H1 (cell line): Measurements from ENCODE around the gene CCDC117. TPM values are rescaled to one million over a fixed set of nuclear protein-coding genes. Genes with fewer than 3 reads are reported as not detected.
A peak's percentile ranks its signal among the peaks of the same experiment; 100 is the strongest.

Experiments used
- ASH2L ChIP-seq: fragments of 200-600, 300-600 bp; sonication (generic); IDR thresholded peaks from one replicate; pipeline ENCODE4 v1.7.1; 2017; ENCODE audit warnings: low read length
- BACH1 ChIP-seq: IDR thresholded peaks from 2 replicates; pipeline ENCODE4 v1.6.1; 2012; ENCODE audit warnings: low read length, improper control_type of control experiment
- BRCA1 ChIP-seq: IDR thresholded peaks from 2 replicates; pipeline ENCODE4 v1.6.1; 2012; ENCODE audit warnings: low read depth, low read length, improper control_type of control experiment
- EZH2 ChIP-seq: fragments of 200-600 bp; sonication (generic); IDR thresholded peaks from 2 replicates; pipeline ENCODE4 v1.7.1; 2012; ENCODE audit warnings: low read depth, mild to moderate bottlenecking, moderate library complexity, low read length, inconsistent platforms; ENCODE audit not compliant: severe bottlenecking
- GTF2F1 ChIP-seq: IDR thresholded peaks from 2 replicates; pipeline ENCODE4 v1.6.1; 2012; ENCODE audit warnings: low read depth, low read length, improper control_type of control experiment, borderline replicate concordance
- JUN ChIP-seq: IDR thresholded peaks from 2 replicates; pipeline ENCODE4 v1.6.1; 2011; ENCODE audit warnings: low read depth, mild to moderate bottlenecking, improper control_type of control experiment, low read length
- KDM1A ChIP-seq: fragments of 200-600, 300-600 bp; sonication (generic); IDR thresholded peaks from 2 replicates; pipeline ENCODE4 v1.7.1; 2016; ENCODE audit warnings: mild to moderate bottlenecking, low read length, borderline replicate concordance
- KDM4A ChIP-seq: IDR thresholded peaks from one replicate; pipeline ENCODE4 v1.7.1; 2012; ENCODE audit warnings: low read depth, mild to moderate bottlenecking, moderate library complexity, low read length, inconsistent platforms; ENCODE audit not compliant: severe bottlenecking
- PHF8 ChIP-seq: fragments of 200-600 bp; sonication (generic); conservative IDR thresholded peaks from 2 replicates; pipeline ENCODE4 v1.7.1; 2012; ENCODE audit warnings: low read depth, mild to moderate bottlenecking, inconsistent platforms, low read length, moderate library complexity
- POLR2A ChIP-seq, 2 experiments: IDR thresholded peaks; 1 replicate in 1 of 2; 2 replicates in 1 of 2; pipeline ENCODE4 v1.6.1; 2011; ENCODE audit warnings: low read depth in 2 of 2, low read length in 2 of 2, mild to moderate bottlenecking in 2 of 2; ENCODE audit errors: control extremely low read depth in 1 of 2
- POLR2AphosphoS5 ChIP-seq: IDR thresholded peaks from 2 replicates; pipeline ENCODE4 v1.6.1; 2011; ENCODE audit warnings: low read depth, low read length
- SIN3A ChIP-seq, 2 experiments: IDR thresholded peaks in 1 of 2; conservative IDR thresholded peaks in 1 of 2; 2 replicates each; pipeline ENCODE4 v1.6.1; 2011 to 2012; ENCODE audit warnings: low read length in 2 of 2, improper control_type of control experiment in 1 of 2, low read depth in 1 of 2, mild to moderate bottlenecking in 1 of 2
- SP1 ChIP-seq: IDR thresholded peaks from 2 replicates; pipeline ENCODE4 v1.6.1; 2011; ENCODE audit warnings: low read depth, low read length
- SP4 ChIP-seq: IDR thresholded peaks from 2 replicates; pipeline ENCODE4 v1.6.1; 2012; ENCODE audit warnings: low read length, inconsistent platforms
- TAF7 ChIP-seq: optimal IDR thresholded peaks from 2 replicates; pipeline ENCODE3; 2011; ENCODE audit warnings: low read depth, mild to moderate bottlenecking, inconsistent platforms, low read length, moderate library complexity, borderline replicate concordance
- TBP ChIP-seq: IDR thresholded peaks from 2 replicates; pipeline ENCODE4 v1.6.1; 2011; ENCODE audit warnings: low read depth, low read length, improper control_type of control experiment
- YY1 ChIP-seq: IDR thresholded peaks from 2 replicates; pipeline ENCODE4 v1.6.1; 2011; ENCODE audit warnings: low read depth, mild to moderate bottlenecking, low read length
- polyA plus RNA-seq, 7 experiments: library from polyadenylated mRNA; depleted of rRNA in 3 of 7; stranded (reverse) in 5 of 7; unstranded in 2 of 7; fragments of >200 nt in 5 of 7; fragments of 200-250 nt in 2 of 7; gene quantifications; 1 replicate in 5 of 7; 2 replicates in 1 of 7; 4 replicates in 1 of 7; pipeline versions ENCODE4 v1.2.1 to v1.2.3, GENCODE V29; 2011 to 2013; ENCODE audit warnings: missing spikeins in 2 of 7, mixed read lengths in 2 of 7
- total RNA-seq: library from RNA; stranded (reverse); fragmentation: NEBNext Ultra II Directional; extraction: Animal tissue kit (Norgen Biotek cat#: 25700); gene quantifications from 2 replicates; pipeline ENCODE4 v1.2.1, GENCODE V29; 2021
- TF ChIP-seq, protein P1 (sequence below), 3 experiments: IDR thresholded peaks; 1 replicate in 2 of 3; 2 replicates in 1 of 3; pipeline versions ENCODE4 v1.5.1 to v1.6.1; 2011; ENCODE audit warnings: low read length in 3 of 3, mild to moderate bottlenecking in 3 of 3, inconsistent platforms in 2 of 3, low read depth in 1 of 3, moderate library complexity in 1 of 3; ENCODE audit not compliant: insufficient read depth in 1 of 3; ENCODE audit errors: control extremely low read depth in 1 of 3
- TF ChIP-seq, protein P2 (sequence below): IDR thresholded peaks from 2 replicates; pipeline ENCODE4 v1.6.1; 2011; ENCODE audit warnings: low read length, improper control_type of control experiment

The CCDC117 gene
- total and polyA plus RNA-seq, 2 of the 8 experiments (the other 6 are each of a cell fraction or from before 2014, with no cell fraction given): 9.1 to 43.1 TPM

DNA sequence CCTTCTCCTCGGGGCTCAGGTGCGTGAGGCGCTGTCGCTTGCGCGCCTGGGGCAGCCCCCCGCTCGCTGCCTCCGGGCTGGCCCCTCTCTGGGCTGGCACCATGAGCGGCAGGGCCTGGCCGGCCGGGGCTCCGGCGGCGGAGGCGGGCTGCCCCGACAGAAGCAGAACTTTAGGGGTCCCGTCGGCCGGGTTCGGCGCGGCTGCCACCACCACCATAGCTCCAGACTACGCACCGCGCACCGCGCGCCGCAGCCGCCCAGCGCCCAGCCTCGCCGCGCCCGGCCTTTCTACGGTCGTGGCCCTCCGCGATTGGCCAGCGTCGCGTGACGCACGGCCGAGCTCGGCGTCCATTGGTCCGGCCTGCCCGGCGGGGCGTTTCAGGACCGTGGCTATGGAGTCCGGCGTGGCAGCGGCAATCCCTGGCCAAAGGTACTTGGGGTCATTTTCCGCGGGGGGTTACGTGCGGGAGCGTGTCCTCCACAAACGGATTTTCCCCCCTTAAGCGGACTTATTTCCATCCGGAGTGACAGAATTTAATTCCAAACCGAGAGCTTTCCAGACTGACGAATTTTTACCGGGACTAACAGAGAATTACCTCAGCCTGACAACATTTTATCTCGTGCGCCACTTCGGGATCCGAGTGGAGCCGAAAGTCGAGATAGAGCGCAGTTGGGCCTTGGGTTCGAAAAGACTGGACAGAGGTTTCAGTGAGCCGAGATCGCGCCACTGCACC lies 28.0 kb downstream of the CCDC117 start, which contains the start of gene XBP1 (continued):
- TF ChIP-seq, protein P1, sequence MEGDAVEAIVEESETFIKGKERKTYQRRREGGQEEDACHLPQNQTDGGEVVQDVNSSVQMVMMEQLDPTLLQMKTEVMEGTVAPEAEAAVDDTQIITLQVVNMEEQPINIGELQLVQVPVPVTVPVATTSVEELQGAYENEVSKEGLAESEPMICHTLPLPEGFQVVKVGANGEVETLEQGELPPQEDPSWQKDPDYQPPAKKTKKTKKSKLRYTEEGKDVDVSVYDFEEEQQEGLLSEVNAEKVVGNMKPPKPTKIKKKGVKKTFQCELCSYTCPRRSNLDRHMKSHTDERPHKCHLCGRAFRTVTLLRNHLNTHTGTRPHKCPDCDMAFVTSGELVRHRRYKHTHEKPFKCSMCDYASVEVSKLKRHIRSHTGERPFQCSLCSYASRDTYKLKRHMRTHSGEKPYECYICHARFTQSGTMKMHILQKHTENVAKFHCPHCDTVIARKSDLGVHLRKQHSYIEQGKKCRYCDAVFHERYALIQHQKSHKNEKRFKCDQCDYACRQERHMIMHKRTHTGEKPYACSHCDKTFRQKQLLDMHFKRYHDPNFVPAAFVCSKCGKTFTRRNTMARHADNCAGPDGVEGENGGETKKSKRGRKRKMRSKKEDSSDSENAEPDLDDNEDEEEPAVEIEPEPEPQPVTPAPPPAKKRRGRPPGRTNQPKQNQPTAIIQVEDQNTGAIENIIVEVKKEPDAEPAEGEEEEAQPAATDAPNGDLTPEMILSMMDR (IDR thresholded peaks at IDR 0.05; ENCODE audit: control extremely low read depth in 1 of 3, insufficient read depth in 1 of 3, low read depth in 1 of 3, low read length in 3 of 3): no peak
- TF ChIP-seq PHF8 (peak; percentile 95), SIN3A (conservative IDR thresholded peaks at IDR 0.05 in 1 of 2, IDR thresholded peaks at IDR 0.05 in 1 of 2; ENCODE audit: low read depth in 1 of 2, low read length in 2 of 2) (peak in 1 of 2 experiments; percentile 65; a peak in 1 of 4 replicates), POLR2AphosphoS5 (peak; percentile 90), BRCA1 (no peak), SP4 (no peak), GTF2F1 (peak; percentile 72), TBP (peak; percentile 91; the same call in 1 of the 2 replicates), EZH2 (no peak), ASH2L (peak; percentile 62), SP1 (peak; percentile 69; the same call in 1 of the 2 replicates), KDM4A (peak; percentile 84), JUN (no peak), POLR2A (IDR thresholded peaks at IDR 0.05; ENCODE audit: control extremely low read depth in 1 of 2, low read depth in 2 of 2, low read length in 2 of 2) (peak; percentile 96 to 97), YY1 (peak; percentile 82), KDM1A (no peak), TAF7 (peak; percentile 89), BACH1 (0 out of 2 replicates have a peak, but pooled peaks have one; percentile 40)
- TF ChIP-seq, protein P2, sequence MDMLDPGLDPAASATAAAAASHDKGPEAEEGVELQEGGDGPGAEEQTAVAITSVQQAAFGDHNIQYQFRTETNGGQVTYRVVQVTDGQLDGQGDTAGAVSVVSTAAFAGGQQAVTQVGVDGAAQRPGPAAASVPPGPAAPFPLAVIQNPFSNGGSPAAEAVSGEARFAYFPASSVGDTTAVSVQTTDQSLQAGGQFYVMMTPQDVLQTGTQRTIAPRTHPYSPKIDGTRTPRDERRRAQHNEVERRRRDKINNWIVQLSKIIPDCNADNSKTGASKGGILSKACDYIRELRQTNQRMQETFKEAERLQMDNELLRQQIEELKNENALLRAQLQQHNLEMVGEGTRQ: no peak
